GM21390 (cell line): Measurements from ENCODE around the gene CYRIA.
A peak's percentile ranks its signal among the peaks of the same experiment; 100 is the strongest.

ENCODE experiments used
- ATAC-seq: cut with Tn5 transposase; IDR thresholded peaks from one replicate; pipeline ENCODE4 v1.9.1; 2021; ENCODE audit not compliant: unreplicated experiment

Gene CYRIA

DNA sequence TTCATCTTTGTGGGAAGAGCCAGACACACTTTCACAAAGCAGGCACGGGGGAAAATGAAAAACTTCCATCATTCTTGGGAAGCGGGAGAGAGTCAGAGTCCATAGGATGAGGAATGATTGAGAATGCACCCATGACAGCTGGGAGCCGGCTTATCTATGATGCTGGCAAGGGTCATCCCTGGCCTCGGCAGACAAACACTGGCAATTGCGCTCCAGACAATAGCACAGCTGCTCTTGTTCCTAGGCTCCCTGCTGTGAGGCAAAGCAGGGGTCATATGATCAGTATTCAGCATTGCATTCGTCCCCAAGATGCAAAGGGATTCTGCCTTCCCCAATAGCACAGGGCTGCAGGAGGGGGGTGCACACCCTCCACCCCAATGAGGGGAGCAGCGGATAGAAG, 33.0 kb downstream of the CYRIA start:
- ATAC-seq = no peak

DNA sequence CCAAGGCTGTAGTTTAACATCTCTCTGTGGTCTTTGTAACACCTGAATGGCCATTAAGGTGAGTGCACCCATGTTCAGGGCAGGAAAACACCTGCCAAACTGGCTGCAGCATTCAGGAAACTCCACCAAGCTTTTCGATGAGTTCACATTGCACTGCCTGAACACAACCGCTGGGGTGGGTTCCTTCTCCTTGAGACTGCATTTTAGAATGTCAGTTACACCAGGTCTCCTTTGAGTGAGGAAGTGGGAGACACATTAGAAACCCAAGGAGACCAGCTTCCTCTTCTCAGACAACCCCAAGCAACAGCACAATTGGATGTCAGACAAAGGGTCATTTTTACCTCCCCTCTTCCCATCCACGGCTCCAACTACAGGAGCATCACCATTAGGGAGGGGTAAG, 35.2 kb downstream of the CYRIA start:
- ATAC-seq = peak; percentile 37

DNA sequence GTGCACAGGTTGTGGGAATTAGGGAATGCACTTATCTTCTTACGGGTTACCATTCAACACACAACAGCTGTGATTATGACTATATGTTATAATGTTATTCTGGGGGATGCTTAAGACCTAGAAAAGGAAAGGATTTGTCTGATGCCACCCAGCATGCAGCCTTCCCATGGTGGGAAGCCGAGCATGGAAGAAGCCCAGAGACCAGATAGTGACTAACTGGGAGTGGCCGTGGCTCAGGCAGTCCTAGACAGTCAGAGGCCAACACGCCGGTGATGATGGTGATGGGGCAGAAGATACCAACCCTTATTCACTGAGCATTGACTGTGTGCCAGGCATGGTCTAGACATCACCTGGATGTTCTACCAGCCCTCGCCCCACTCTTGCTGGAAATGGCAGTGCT, 35.9 kb downstream of the CYRIA start:
- ATAC-seq = no peak

DNA sequence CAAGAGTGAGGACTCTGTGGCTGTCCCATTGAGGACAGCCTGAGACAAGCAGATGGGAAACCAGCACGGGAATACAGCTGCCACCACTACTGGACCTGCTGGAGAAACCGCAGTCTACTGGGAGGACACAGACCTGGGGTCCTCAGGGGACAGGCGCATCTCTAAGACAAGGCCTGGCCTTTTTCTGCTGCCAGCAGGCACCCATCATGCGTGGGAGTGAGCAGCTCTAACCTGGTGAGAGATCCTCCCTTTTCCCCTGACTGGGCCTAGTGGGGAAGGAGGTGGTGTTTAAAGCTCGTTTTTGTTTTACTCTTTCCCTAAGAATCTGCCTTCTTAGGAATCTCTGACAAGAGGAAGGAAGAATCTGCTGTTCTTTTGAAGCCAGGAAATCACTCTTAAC, 36.6 kb downstream of the CYRIA start:
- no peak for ATAC-seq

DNA sequence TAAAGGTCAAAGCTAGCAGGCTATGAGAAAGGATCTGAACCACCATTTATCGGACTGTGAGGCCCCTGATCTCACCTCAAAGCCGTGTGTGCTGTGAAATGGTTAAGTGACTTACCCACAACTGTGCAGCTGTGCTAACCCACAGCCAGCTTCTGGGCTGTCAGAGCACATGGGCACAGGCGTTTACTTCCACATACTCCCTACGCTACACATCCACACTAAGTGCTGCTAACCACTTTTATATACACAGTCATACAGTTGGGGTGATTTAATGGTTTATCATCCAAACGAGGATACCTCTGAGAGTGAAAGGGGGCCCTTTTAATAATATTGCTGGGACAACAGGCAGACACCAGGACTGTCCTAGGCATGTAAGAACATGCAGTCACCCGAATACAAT, 37.3 kb downstream of the CYRIA start:
- no peak for ATAC-seq

DNA sequence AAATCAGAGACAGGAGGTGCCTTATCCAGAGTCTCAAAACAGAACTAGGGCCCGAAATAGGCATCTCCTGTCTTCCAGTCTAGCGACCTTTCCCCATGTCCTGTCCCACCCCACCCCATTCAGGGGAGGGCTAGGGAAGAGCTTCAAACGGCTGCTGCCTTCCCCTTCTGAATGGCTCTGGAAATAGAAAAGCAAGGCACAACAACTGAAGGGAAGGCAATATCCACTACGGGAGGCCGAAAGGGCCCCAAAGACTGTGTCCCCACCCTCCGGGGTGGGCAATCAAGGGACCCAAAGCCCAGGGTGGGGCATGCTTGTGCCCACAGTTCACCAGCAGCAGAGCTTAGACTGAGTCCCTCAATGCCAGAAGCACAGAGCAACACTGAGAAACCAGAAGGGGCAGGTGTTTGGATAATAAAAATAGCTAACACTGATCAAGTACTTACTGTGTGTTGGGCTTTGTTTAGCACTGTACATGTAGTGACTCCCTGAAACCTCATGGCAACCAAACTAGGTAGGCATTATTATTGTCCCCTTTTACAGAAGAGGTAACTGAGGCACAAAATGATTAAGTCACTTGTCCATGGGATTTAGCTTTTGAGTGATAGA, 38.5 kb downstream of the CYRIA start:
- ATAC-seq = no peak

DNA sequence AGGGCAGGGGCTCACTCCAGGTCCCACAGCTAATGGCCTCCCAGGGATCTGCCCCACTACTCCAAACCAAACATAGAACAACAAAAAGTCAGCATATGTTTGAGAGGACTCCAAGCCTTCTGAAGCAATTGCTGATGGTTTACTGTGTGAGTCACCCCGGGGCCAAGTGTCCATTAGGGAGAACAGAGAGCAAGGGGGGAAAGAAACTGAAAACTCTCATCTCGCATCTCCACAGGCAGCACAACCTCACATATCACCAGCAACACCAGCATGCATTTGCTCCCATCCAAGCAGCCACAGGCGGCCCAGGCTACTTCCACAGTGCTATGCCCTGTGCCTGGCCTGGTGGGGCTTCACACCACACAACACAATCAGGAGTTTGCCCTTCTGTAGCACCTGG, 39.1 kb downstream of the CYRIA start:
- ATAC-seq = no peak

DNA sequence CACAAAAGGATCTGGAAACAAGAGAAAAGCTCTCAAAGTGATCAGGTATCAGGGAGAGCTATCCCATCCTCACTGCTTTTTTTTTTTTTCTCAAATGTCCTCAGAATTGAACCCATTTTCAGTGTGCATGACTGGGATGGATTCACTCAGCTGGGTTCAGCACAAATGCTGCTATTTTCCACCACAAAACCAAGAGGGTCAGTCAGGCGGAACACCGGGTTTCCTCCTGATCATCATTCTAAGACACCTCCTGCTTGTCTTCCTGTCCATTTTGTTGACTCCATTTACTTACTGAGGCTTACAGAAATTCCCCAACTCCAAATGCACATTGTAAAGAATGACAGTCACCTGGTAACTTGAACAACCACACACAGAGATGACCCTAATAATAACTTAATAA, 39.9 kb downstream of the CYRIA start:
- ATAC-seq = peak; percentile 85

DNA sequence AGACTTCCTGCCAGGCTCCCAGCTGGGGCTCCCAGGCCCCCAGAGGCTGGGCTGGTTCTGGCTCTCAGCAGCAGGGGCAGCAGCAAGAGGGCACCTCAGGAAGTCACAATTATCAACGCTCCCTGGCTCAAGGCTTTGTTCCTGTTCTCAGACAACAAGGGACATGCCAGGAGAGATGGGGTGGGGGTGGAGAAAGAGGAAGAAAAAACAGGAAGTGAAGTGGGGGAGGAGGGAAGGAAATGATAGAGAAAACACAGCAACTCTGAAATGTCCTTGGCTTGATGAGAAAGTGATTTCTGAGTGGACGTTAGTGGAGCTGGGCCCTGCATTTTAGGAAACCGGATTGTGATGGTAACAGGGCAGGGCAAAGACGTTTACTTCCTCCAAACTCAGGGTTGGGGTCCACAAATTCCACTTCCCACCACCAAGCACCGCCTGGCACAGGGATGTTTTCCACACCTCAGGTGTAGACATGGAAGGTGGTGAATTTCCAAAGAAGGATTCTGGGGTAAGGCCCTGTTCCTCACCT, 40.4 kb downstream of the CYRIA start:
- peak; percentile 19 for ATAC-seq

DNA sequence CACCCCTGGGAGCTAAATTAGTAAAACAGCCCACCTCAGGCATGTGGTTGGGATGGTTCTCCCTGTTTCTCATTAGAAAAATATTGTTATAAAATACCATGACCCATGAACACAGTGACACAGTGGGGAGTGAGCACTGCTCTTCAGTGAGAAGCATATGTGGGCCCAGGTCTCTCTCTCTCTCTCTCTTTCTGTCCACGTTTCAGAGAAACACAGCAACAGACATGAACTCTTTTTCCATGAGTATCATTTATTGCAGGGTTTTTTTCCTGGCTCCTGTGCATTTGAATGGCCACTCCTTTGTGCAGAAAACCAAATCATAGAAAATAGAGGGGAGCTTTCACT, 41.2 kb downstream of the CYRIA start:
- ATAC-seq = no peak

DNA sequence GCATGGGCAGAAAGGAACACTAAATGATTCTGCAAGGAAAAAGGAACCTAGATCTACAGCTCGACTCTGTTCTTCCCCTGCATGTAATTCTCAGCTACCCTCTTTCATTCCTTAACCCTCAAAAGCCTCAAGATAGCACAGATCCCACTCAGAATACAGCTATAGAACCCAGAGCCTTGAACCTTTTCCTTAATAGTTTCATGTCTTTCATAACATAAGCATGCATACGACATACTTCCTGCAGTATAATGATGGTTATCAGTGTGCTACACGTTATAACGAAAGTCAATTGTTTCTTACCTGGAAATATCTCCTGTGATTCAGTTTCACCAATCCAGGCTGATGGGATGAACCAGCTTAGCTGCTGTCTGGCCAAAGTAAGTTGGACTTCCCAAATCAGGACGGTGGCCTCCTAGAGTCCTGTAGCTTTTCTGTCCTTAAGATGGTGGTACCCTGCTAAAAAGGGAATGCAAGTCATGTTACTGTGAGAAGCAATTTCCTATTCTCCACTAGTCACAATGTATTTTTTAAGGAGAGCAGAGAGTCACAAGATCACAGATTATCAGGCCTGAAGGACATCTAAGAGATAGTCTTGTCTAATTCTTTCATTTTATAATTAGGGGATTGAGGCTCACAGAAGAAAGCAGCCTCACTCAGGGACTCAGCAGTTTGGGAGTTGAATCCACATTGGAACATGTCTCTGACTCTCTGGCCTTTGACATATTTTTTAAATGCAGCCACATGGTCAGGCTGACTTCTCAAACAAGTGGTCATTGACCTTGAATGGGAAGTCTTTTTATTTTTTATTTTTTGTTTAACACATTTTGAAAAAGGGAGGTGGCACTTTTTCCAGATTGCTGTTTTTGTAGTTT, 41.8 kb downstream of the CYRIA start:
- no peak for ATAC-seq

DNA sequence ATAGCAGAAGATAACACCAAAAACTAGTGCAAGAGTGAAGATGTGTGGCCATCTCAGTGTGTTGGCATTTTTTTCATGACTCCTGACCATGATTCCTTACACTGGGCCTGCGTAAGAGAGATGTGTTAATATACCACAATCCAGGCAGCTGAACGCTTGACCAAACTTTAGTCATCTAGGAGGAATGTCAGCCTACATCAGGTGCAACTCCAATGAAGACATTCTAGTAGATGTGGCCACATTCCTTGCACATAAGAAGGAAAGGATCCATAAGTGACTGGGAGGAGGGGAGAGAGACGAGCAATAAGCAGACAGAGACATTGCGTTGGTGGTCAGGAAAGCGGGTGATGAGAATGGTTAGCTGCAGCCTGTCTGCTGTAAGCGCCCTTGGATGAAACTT, 42.6 kb downstream of the CYRIA start:
- ATAC-seq = no peak

DNA sequence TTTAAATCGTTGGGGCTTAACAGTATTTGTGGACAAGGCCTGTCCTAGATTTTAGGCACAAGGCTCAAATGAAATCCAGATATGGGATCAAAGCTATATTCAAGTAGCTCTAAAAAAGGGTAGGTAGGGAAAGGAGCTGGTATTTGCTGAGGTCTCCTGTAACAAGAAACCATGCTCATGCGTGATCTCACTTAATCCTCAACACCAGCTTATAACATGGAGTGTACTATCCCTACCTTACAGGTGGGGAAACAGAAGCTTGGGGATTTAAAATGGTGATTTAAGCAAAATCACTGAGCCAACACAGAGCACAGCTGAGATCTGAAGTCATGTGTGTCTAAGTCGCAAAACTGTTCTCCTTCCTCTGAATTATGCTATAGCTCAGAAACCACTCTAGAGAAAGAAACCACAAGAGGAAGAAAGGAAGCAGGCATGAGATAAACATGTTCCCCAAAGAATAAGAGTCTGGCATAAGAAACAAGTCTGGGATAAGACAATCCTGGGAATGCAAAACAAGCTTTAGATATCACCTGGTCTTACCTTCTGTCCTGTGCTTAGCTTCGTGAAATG, 43.1 kb downstream of the CYRIA start:
- no peak for ATAC-seq

DNA sequence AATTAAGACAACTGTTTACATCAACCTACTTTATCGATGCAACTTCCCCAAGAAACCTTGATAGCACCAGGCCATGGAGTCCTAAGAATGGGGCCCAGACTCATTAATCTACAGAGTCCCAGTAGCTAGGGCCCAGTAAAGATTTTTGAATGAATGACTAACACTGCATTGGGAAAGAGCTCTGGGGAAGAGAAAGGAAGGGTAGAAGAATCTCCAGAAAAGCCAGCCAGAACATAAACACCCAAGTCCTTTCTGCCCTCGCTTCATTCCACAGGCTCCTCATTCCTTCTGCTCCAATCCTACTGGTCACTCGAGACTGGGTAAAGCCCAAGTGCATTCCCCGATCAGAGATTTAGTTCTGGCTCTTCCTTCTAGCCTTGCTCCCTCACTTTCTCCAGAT, 44.3 kb downstream of the CYRIA start:
- no peak for ATAC-seq

DNA sequence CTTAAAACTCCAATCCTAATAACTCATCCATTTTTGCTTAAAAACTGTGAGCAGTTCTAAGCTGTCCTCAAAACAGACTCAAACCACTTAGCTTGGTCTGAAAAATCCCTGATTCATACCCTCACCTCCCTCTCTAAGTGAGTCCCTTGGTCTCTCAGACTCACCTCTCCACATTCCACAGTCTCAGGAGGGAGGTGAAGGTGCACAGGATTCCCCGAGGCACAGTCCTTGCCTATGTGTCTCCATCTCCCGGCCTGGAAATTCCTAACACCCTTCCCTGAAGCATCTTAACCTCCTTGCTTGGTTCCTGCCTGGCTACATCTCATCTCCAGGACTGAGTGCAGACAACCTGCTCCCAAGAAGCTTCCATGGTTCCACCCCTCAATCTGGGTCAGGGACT, 45.0 kb downstream of the CYRIA start:
- no peak for ATAC-seq

DNA sequence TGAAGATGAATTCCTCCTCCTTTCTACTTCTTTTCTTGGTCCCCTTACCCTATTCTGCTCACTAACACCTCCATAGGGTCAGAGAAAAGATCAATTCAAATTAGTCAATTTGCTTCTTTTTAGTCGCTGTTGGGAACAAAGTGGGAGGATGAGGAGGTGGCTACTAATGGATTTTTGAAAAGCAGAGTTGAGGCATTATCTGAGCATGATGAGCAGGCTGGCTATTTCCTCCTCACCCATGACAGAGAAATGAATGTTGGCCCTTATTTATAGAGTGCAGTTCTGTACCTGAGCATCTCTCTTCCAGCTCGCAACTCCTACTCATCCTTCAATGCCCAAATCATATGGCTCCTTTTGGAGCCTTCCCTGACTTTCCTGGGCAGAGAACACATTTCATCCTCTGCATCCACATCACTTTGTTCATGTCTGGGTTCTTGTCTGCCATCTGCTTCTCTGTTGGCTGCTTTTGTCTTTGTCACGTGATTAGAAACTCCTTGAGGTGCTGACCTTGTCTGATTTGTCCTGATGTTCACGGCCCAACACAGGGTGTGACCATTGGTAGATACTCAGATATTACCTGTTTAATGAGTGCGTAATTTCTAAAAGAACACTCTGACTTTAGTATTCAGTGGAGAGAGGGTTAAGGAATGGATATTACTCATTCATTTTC, 45.9 kb downstream of the CYRIA start:
- no peak for ATAC-seq

DNA sequence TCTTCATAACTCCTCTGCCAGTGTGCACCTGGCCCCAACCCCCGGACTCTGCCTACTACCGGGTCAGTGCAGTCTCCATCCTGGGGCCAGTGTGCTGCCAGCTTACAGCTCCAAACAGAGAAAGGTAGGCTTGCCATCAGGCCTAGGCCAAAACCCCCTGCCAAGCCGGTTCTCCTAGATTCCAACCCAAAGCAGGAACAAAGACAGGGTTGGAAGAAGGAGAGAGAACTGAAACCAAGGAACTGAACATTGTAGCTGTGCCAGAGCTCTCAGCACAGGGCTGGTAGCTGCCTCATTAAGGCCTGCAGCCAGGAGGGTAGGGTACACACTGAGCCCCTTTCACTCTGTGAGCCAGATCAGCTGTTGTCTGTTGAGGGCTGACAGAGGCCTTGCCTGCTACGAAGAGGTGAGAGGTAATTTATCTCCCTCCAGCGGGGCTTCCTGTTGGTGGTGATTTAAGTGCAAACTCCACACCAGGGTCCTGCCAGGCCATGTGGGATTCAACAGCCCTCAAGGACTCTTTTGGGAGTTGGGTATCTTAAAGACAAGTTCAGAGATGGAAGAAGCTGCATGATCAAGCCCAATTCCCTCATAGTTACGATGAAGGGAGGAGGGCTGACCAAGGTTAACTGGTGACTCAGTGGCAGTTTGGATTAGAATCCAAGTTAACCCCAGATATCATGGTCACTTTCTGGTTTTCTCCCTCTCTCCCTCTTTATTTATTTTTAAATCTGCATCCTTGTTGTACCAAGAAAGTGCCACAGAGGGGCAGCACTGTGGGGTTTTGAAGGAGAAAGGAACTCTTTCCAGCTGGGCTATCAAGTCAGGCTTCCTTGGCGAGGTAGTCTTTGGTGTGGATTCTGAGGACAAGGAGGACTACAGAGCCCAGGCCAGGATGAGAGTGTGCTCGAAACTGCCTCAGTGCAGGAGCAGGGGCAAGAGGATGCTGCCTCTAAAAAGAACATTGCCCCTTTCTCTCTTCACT, 48.1 kb downstream of the CYRIA start:
- no peak for ATAC-seq
